HepG2 (cell line): ENCODE measurements around the gene NDUFS7. TPM values are rescaled to one million over a fixed set of nuclear protein-coding genes. Genes with fewer than 3 reads are reported as not detected.

Source experiments
- BORCS8-MEF2B ChIP-seq: sonication (generic); formaldehyde crosslinking; IDR thresholded peaks from 2 replicates; pipeline ENCODE4 v1.8.0; 2022; ENCODE audit warnings: mild to moderate bottlenecking, missing genetic modification reagents
- KLF6 ChIP-seq: IDR thresholded peaks from 2 replicates; pipeline ENCODE4 v1.8.0; 2016; ENCODE audit warnings: missing biosample characterization, missing genetic modification reagents
- MED1 ChIP-seq: sonication (generic); formaldehyde crosslinking; IDR thresholded peaks from 2 replicates; pipeline ENCODE4 v1.4.0; 2020; ENCODE audit warnings: missing genetic modification reagents
- MLX ChIP-seq: IDR thresholded peaks from 2 replicates; pipeline ENCODE4 v1.6.1; 2016
- MXD4 ChIP-seq: IDR thresholded peaks from 2 replicates; pipeline ENCODE4 v1.6.1; 2016; ENCODE audit warnings: mild to moderate bottlenecking, missing biosample characterization, missing genetic modification reagents
- PHF8 ChIP-seq: sonication (generic); formaldehyde crosslinking; IDR thresholded peaks from 2 replicates; pipeline ENCODE4 v1.5.0; 2020; ENCODE audit warnings: missing genetic modification reagents
- STAT6 ChIP-seq: sonication (generic); formaldehyde crosslinking; IDR thresholded peaks from 2 replicates; pipeline ENCODE4 v1.4.0; 2020; ENCODE audit warnings: missing genetic modification reagents, mild to moderate bottlenecking, borderline replicate concordance
- ZBTB44 ChIP-seq: sonication (generic); formaldehyde crosslinking; IDR thresholded peaks from 2 replicates; pipeline ENCODE4 v1.4.0; 2020; ENCODE audit warnings: missing genetic modification reagents
- ZNF12 ChIP-seq: sonication (generic); formaldehyde crosslinking; IDR thresholded peaks from 2 replicates; pipeline ENCODE4 v1.5.0; 2020; ENCODE audit warnings: missing genetic modification reagents
- ZNF142 ChIP-seq: sonication (generic); formaldehyde crosslinking; IDR thresholded peaks from 2 replicates; pipeline ENCODE4 v1.4.0; 2020; ENCODE audit warnings: missing genetic modification reagents
- ZNF34 ChIP-seq: sonication (generic); formaldehyde crosslinking; IDR thresholded peaks from 2 replicates; pipeline ENCODE4 v1.4.0; 2020; ENCODE audit warnings: mild to moderate bottlenecking, missing genetic modification reagents, borderline replicate concordance
- ZNF460 ChIP-seq: sonication (generic); formaldehyde crosslinking; IDR thresholded peaks from 2 replicates; pipeline ENCODE4 v1.5.1; 2020; ENCODE audit warnings: missing genetic modification reagents, mild to moderate bottlenecking, borderline replicate concordance
- ZNF564 ChIP-seq: sonication (generic); formaldehyde crosslinking; IDR thresholded peaks from 2 replicates; pipeline ENCODE4 v1.8.1; 2023; ENCODE audit warnings: mild to moderate bottlenecking, missing genetic modification reagents
- ZNF687 ChIP-seq: sonication (generic); formaldehyde crosslinking; IDR thresholded peaks from 2 replicates; pipeline ENCODE4 v1.5.1; 2020; ENCODE audit warnings: mild to moderate bottlenecking, missing genetic modification reagents, moderate library complexity
- polyA plus RNA-seq, 8 experiments: library from polyadenylated mRNA; depleted of rRNA in 3 of 8; stranded (reverse) in 7 of 8; unstranded in 1 of 8; fragments of >200 nt; fragmentation: Illumina TruSeq in 4 of 8; extraction: Trizol in 4 of 8; gene quantifications; 2 replicates each; pipeline versions ENCODE4 v1.2.1 to v1.2.3, GENCODE V29; 2011 to 2016; ENCODE audit warnings: low read depth in 4 of 8, missing spikeins in 1 of 8, mixed read lengths in 1 of 8; ENCODE audit not compliant: insufficient read depth in 1 of 8
- total RNA-seq, 5 experiments: library from RNA; depleted of rRNA; stranded (reverse); fragments of >200 nt; fragmentation: Illumina TruSeq; extraction: Trizol; gene quantifications; 2 replicates each; pipeline ENCODE4 v1.2.3, GENCODE V29; 2016; ENCODE audit warnings: low read depth in 1 of 5

NDUFS7 gene
- total and polyA plus RNA-seq, 2 of the 13 experiments (the other 11 are each of a cell fraction or from before 2014, with no cell fraction given): 34.3 to 66.9 TPM

GRCh38 chr19:1373534-1374249 lies 10.0 kb upstream of the NDUFS7 start (continued):
- TF ChIP-seq ZNF34 (CRISPR knock-in tag): peak; percentile 73; the same call in 1 of the 2 replicates
- TF ChIP-seq ZNF460 (CRISPR knock-in tag): no peak
- TF ChIP-seq MLX (CRISPR knock-in tag): peak; percentile 17; the same call in 1 of the 2 replicates
- TF ChIP-seq ZNF687 (CRISPR knock-in tag): peak; percentile 99
- no peak for TF ChIP-seq MXD4 (CRISPR knock-in tag)
- peak; percentile 77 for TF ChIP-seq ZNF12 (CRISPR knock-in tag)
- TF ChIP-seq KLF6 (CRISPR knock-in tag): no peak
- peak; percentile 80 for TF ChIP-seq ZNF564 (CRISPR knock-in tag)
- peak; percentile 65 for TF ChIP-seq PHF8
- TF ChIP-seq MED1: peak; percentile 88
- no peak for TF ChIP-seq ZBTB44 (CRISPR knock-in tag)
- TF ChIP-seq STAT6: peak; percentile 18; the same call in 1 of the 2 replicates
- TF ChIP-seq ZNF142 (CRISPR knock-in tag): peak; percentile 90
- TF ChIP-seq BORCS8-MEF2B: peak; percentile 78
